ENCODE results near the gene IGSF6. TPM values are rescaled to one million over a fixed set of nuclear protein-coding genes. Genes with fewer than 3 reads are reported as not detected.

Gene IGSF6
- total RNA-seq, 1 donor from 2014 or later = not detected

- H3K27me3 Mint-ChIP-seq = no peaks in the 10 kb centered on the region
- no peak overlapping the region for H3K4me3 Mint-ChIP-seq
- TF ChIP-seq CTCF (conservative IDR thresholded peaks at IDR 0.05) = no peak
- H3K27ac Mint-ChIP-seq = no peak overlapping the region
- DNase-seq (ENCODE audit: extremely low spot score, unreplicated experiment) = no peak
- H3K36me3 Mint-ChIP-seq = peaks cover 28% of the 10 kb centered on the region
- no peaks in the 10 kb centered on the region for H3K9me3 Mint-ChIP-seq
- H3K4me1 Mint-ChIP-seq (ENCODE audit: unreplicated experiment) = peaks cover 14% of the 10 kb centered on the region
Observed at GRCh38 chr16:21620592-21620991, 31.8 kb downstream of the IGSF6 start.

- no peaks in the 10 kb centered on the region for H3K9me3 Mint-ChIP-seq
- H3K36me3 Mint-ChIP-seq = peaks cover 22% of the 10 kb centered on the region
- H3K4me3 Mint-ChIP-seq = no peak overlapping the region
- H3K27me3 Mint-ChIP-seq = no peaks in the 10 kb centered on the region
- no peak overlapping the region for H3K27ac Mint-ChIP-seq
- TF ChIP-seq CTCF (conservative IDR thresholded peaks at IDR 0.05) = no peak
- peaks cover 8% of the 10 kb centered on the region for H3K4me1 Mint-ChIP-seq (ENCODE audit: unreplicated experiment)
- no peak for DNase-seq (ENCODE audit: extremely low spot score, unreplicated experiment)
Observed at GRCh38 chr16:21619765-21620425, 32.5 kb downstream of the IGSF6 start.

GRCh38 chr16:21618281-21618680, 34.1 kb downstream of the IGSF6 start:
- TF ChIP-seq CTCF (conservative IDR thresholded peaks at IDR 0.05) = no peak
- H3K36me3 Mint-ChIP-seq = peaks cover 12% of the 10 kb centered on the region

GRCh38 chr16:21617607-21618006, 34.8 kb downstream of the IGSF6 start:
- DNase-seq (ENCODE audit: extremely low spot score, unreplicated experiment) = no peak
- no peak for TF ChIP-seq CTCF (conservative IDR thresholded peaks at IDR 0.05)
- H3K27ac Mint-ChIP-seq = no peak overlapping the region
- peaks cover 9% of the 10 kb centered on the region for H3K4me1 Mint-ChIP-seq (ENCODE audit: unreplicated experiment)
- H3K9me3 Mint-ChIP-seq = no peaks in the 10 kb centered on the region
- H3K27me3 Mint-ChIP-seq = no peaks in the 10 kb centered on the region
- peaks cover 16% of the 10 kb centered on the region for H3K36me3 Mint-ChIP-seq
- no peak overlapping the region for H3K4me3 Mint-ChIP-seq

More at GRCh38 chr16:21618281-21618680, 34.1 kb downstream of the IGSF6 start:
- Mint-ChIP-seq H3K27me3 (no peaks in the 10 kb centered on the region), H3K9me3 (no peaks in the 10 kb centered on the region), H3K27ac (no peak overlapping the region), H3K4me3 (no peak overlapping the region), H3K4me1 (ENCODE audit: unreplicated experiment) (peaks cover 6% of the 10 kb centered on the region)
- no peak for DNase-seq (ENCODE audit: extremely low spot score, unreplicated experiment)

GRCh38 chr16:21614896-21615295, 37.5 kb downstream of the IGSF6 start:
- TF ChIP-seq CTCF (conservative IDR thresholded peaks at IDR 0.05) = peak; percentile 42

More at GRCh38 chr16:21614896-21615295, 37.5 kb downstream of the IGSF6 start:
- Mint-ChIP-seq H3K4me1 (ENCODE audit: unreplicated experiment) (peaks cover 26% of the 10 kb centered on the region), H3K27me3 (no peaks in the 10 kb centered on the region), H3K27ac (no peak overlapping the region), H3K9me3 (no peaks in the 10 kb centered on the region), H3K36me3 (peaks cover 14% of the 10 kb centered on the region), H3K4me3 (no peak overlapping the region)
- DNase-seq (ENCODE audit: extremely low spot score, unreplicated experiment) = no peak

Measured in type B pancreatic cell (in vitro differentiated cells).